ENCODE measurements around the gene TOP2A. TPM values are rescaled to one million over a fixed set of nuclear protein-coding genes. Genes with fewer than 3 reads are reported as not detected.
"Not testable (repeated sequence)": the region's sequence is repeated elsewhere in the genome, so short reads cannot be mapped to it uniquely, and the experiment has no call there.

Gene TOP2A
- total RNA-seq, 1 donor from 2014 or later = 5.2 TPM

DNA sequence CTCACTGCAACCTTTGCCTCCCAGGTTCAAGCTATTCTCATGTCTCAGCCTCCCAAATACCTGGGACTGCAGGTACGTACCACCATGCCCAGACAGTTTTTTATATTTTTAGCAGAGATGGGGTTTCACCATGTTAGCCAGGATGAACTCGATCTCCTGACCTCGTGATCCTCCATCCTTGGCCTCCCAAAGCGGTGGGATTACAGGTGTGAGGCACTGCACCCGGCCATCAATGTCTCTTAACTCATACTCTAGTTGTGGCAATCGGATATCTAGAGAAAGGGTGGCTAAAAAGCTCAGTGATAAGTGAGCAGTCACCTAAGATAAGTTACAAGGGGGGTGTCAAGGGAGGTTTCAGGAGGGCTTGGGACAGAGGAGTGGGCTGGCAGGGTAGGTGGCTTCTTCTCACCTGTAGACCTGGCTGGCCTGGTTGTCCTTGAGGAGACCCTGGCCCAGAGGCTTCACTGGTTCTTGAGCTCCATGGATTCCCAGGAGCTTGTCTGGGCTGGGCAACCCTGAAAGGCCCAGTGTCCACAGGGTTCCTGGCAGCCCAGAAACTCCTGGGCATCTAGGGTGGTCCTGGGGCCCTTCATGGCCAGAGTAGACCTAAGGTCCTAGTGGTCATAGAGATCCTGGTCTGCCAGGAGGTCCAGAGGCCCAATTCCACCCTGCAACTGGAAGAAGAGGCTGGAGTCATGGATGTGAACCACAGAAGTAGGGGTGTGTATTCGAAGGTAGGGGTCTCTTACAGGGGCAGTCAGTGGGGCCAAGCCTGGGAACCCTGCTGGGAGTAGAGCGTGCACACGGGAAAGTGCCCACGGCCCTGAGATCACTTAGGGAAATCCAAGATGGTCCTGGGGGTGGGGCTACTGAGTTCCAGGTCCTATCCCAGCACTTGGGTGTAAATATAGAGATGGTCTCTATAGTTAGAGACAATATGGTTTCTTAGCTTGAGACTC lies 12.9 kb upstream of the TOP2A start:
- no peak for DNase-seq (ENCODE audit: low spot score)

DNA sequence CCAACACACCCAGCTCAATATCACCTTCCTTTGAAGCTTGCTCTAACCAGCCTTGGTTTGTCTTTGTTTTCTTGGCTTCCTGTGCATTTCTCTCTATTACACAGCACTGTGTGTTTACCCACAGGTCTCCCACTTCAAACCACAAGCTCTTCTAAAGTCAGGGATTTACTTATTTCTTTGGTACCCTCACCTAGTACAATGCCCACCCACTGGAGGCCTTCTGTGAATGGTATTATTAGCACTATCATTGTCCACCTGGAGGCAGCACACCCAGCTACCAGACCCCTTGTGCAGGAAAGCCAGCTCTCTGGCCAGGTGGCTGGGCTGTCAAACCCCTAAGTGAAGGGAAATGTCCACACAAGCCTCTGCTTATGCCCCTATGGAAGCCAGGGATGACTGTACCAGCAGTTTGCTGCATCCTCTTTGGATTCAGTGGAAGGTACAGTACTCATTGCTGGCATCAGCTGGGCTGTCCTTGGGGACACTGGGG lies 9.4 kb upstream of the TOP2A start:
- no peak for DNase-seq (ENCODE audit: low spot score)

DNA sequence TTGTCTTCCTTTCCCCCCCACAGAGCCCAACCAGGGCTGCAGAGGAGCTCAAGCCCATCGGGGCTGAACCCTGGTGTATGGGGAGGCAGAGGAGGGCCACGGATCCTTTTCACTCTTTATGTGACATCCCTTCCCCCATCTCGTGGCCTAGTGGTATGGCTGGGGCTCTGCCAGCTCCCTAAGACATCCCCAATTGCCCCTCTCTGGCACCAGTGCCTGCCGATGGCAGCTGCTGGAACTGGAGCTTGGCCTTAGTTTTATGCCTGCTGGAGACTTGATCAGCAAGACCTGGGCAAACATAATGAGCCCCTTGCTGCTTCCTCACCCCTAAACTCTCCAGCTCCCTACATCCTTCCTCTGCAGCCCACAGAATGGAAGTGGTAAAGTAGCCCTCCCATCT lies 8.0 kb upstream of the TOP2A start:
- DNase-seq (ENCODE audit: low spot score) = no peak

GRCh38 chr17:40422990-40423633 lies 5.4 kb upstream of the TOP2A start:
- no peak for DNase-seq (ENCODE audit: low spot score)

- DNase-seq (ENCODE audit: low spot score) = no peak
Measured at GRCh38 chr17:40419559-40420331, 2.0 kb upstream of the TOP2A start.

DNA sequence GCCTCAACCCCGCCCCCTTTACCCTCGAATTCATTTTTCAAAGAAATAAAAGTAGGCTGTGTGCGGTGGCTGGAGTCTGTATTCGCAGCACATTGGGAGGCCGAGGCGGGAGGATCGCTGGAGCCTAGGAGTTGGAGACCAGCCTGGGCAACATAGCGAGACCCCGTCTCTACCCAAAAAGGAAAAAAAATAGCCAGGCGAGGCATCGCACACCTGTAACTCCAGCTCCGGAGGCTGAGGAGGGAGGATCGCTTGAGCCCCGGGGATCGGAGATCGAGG lies 671 bp upstream of the TOP2A start:
- no peak for DNase-seq (ENCODE audit: low spot score)

GRCh38 chr17:40417258-40417608 lies 463 bp downstream of the TOP2A start:
- no peak for DNase-seq (ENCODE audit: low spot score)

DNA sequence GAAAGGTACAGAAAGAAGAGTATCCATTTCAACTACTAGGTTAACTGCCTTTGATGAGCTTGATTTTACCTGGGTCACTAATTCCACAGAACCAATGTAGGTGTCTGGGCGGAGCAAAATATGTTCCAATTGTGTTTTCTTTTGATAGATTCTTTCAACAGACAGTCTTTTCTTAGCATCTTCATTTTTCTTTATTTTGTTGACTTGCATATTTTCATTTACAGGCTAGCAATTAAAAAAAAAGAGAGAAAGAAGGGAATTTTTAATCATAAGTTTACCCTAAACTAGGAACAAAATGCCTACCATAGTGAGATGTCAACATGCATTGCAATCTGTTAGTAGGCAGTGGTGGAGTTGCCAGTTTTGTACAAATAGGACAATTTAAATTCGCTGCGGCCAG lies 1.0 kb downstream of the TOP2A start:
- DNase-seq (ENCODE audit: low spot score) = no peak

DNA sequence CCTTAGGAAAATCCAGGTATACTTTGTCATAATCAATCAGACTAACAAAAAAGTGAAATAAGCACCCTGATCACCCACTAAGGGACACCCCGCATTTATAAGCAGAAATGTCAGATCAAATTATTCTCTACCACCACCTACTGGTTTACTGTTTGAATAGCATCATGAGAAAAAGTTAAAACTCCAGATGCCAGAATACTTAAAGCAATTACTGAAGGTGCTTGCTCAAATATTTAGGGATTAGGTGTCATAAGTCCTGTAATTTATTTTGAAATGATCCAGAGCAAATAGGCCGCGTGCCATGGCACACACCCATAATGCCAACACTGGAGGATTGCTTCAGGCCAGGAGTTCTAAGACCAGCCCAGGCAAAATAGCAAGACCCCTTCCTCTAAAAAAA lies 2.3 kb downstream of the TOP2A start:
- no peak for DNase-seq (ENCODE audit: low spot score)

GRCh38 chr17:40414312-40414711 lies 3.4 kb downstream of the TOP2A start:
- DNase-seq (ENCODE audit: low spot score) = not testable (repeated sequence)

GRCh38 chr17:40412880-40413279 lies 4.8 kb downstream of the TOP2A start:
- no peak for DNase-seq (ENCODE audit: low spot score)

- DNase-seq (ENCODE audit: low spot score) = no peak
Measured at GRCh38 chr17:40411821-40412220, 5.9 kb downstream of the TOP2A start.

DNA sequence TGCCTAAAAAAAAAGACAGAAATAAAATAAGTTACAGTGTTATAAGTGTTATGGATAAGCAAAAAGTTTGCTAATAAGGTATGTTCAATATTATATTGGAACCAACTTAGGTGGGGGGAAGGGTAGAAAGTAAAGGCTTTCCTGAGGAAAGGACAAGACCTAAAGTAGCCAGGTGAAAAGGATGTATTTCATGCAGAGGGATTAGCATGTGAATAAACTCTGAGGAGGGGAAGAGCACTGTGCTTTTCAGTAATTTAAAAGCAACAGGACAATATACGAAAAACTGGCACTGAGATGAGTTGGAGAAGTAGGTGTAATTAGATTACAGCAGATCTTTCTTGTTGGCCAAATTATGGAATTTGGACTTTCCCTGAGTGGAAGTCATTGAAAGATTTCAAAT lies 7.6 kb downstream of the TOP2A start:
- DNase-seq (ENCODE audit: low spot score) = no peak

DNA sequence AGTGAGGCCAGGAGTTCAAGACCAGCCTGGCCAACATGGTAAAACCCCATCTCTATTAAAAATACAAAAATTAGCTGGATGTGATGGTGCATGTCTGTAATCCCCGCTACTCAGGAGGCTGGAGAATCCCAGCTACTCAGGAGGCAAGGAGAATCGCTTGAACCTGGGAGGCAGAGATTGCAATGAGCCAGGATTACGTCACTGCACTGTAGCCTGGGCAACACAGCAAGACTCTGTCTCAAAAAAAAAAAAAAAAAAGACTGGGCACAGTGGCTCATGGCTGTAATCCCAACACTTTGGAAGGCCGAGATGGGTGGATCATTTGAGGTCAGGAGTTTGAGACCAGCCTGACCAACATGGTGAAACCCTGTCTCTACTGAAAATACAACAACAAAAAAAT lies 8.2 kb downstream of the TOP2A start:
- not testable (repeated sequence) for DNase-seq (ENCODE audit: low spot score)

DNA sequence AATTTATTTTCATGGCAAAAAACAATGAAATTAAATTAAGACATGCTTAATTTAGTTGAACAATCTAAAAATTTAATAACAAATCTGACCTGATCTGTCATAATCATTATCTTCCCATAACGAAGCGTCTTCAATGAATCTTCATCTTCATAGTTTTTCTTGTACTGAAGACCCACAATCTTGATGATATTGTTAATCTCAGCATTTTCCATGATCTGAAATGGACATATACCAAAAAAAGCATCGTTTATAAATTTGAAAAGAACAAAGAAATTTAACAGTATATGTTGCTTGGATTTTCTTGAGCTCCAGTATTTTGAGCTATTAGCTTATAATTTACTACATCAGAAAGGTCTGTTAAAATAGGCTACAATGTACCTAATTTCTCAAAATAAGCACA lies 10.2 kb downstream of the TOP2A start:
- DNase-seq (ENCODE audit: low spot score) = no peak

DNA sequence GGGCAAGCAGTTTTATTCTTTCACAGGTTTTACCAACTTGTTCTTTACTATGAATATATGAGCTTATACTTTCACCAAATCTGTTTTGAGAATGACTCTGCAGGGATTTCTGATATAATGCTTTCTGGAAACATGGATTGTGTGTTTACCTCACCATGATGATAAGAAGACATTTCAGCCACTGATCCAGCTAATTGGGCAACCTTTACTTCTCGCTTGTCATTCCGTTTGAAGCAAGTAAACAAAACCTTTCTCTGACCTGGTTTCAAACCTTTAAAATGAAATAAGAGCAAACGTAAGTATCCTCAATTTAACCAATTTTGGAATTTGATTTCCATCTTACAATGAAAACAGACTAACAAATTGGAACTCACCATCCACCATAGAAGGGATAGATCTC lies 13.7 kb downstream of the TOP2A start:
- DNase-seq (ENCODE audit: low spot score) = no peak

- no peak for DNase-seq (ENCODE audit: low spot score)
Measured at GRCh38 chr17:40402668-40403067, 15.0 kb downstream of the TOP2A start.

DNA sequence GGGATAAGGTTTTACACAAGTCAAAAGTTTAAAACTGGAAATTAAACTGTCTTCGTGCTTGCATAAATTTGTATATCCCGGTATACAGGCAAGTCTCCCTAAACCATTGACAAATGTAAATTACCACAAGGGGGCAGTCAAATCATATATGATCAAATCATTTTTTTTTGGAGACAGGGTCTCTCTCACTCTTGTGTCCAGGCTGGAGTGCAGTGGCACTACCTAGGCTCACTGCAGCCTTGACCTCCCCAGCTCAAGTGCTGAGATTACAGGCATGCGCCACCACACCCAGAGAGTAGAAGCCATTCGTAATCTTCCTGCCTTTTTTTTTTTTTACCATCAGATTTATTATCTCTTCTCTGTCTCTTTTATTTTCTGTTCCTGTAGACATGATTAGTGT lies 18.5 kb downstream of the TOP2A start:
- no peak for DNase-seq (ENCODE audit: low spot score)

DNA sequence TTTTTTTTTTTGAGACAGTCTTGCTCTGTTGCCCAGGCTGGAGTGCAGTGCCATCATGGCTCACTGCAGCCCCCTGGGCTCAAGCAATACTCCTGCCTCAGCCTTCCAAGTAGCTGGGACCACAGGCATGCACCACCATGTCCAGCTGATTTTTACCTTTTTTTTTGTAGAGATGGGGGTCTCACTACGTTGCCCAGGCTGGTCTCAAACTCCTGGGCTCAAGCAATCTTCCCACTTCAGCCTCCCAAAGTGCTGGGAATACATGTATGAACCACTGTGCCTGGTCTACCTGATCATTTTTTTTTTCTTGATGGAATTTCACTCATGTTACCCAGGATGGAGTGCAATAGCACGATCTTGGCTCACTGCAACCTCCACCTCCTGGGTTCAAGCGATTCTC lies 31.1 kb downstream of the TOP2A start:
- not testable (repeated sequence) for DNase-seq (ENCODE audit: low spot score)

- DNase-seq (ENCODE audit: low spot score) = no peak
Measured at GRCh38 chr17:40382251-40382650, 35.4 kb downstream of the TOP2A start.

DNA sequence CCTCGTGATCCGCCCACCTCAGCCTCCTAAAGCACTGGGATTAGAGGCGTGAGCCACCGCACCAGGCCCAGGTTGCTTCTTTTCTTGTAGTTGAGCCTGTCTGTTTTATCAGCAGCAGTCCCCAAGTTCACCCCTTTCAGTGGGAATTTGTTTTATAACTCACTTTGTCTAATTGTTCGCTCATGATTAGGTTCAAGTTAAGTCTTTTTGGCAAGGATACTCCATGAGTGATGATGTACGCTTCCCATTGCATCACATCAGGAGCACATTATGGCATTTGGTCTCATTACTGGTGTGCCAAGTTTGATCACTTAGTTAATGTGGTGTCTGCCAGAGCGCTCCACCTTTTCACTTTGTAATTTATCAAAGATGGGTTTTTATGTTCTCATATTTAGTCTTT lies 38.7 kb downstream of the TOP2A start:
- no peak for DNase-seq (ENCODE audit: low spot score)

DNA sequence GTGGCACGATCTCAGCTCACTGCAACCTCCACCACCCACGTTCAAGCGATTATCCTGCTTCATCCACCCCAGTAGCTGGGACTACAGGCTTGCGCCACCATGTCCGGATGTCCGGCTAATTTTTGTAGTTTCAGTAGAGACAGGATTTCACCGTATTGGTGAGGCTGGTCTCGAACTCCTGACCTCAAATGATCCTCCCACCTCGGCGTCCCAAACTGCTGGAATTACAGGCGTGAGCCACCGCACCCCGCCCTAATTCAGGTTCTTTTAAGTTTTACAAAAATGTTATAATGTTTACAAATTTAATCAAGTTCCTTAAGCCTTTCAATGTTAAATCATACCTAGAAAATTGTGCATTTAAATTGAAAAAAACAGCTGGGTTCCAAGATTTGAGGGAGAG lies 39.9 kb downstream of the TOP2A start:
- no peak for DNase-seq (ENCODE audit: low spot score)

GRCh38 chr17:40376541-40376940 lies 41.2 kb downstream of the TOP2A start:
- DNase-seq (ENCODE audit: low spot score) = not testable (repeated sequence)
